ENCODE data around the gene NKX6-2.

Gene NKX6-2

DNA sequence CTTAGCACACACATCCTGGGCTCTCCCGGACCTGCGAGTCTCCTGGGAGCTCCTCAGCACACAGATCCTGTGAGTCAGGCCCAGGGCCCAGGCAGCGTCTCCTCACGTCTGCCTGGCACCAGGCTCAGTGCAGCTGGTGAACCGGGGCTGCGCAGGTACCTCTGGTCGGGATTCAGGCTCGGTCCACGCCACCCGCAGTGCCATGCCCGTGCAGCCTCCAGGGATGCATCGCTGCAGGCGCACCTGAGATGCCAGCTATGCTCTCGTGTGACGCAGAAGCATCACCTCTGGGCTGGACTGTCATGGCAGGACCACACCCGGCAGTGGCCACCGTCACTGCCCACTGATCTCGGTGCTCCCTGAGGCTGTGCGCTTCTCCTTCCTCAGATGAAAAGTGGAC, 52.0 kb downstream of the NKX6-2 start:
- Histone ChIP-seq H3K27ac (ENCODE audit: poor library complexity, severe bottlenecking) (no peak overlapping the region), H3K9me3 (ENCODE audit: severe bottlenecking) (no peaks in the 10 kb centered on the region), H3K4me3 (ENCODE audit: severe bottlenecking) (no peak overlapping the region), H3K36me3 (ENCODE audit: low read depth) (no peaks in the 10 kb centered on the region), H3K4me1 (ENCODE audit: insufficient read depth, poor library complexity, severe bottlenecking) (no peaks in the 10 kb centered on the region), H3K27me3 (ENCODE audit: insufficient read depth, poor library complexity, severe bottlenecking) (no peaks in the 10 kb centered on the region)
- ATAC-seq (ENCODE audit: low read depth) (no peak), DNase-seq (ENCODE audit: low spot score) (no peak)
- no peak for TF ChIP-seq CTCF (IDR thresholded peaks at IDR 0.05; ENCODE audit: poor library complexity, severe bottlenecking)
